ENCODE results near the gene MBNL2. TPM values are rescaled to one million over a fixed set of nuclear protein-coding genes. Genes with fewer than 3 reads are reported as not detected.

Gene MBNL2
- total RNA-seq, 3 donors from 2014 or later (not counting 1 experiment from before 2014, with no cell fraction given), result 30.9 to 38.3 (median 33.1) TPM

DNA sequence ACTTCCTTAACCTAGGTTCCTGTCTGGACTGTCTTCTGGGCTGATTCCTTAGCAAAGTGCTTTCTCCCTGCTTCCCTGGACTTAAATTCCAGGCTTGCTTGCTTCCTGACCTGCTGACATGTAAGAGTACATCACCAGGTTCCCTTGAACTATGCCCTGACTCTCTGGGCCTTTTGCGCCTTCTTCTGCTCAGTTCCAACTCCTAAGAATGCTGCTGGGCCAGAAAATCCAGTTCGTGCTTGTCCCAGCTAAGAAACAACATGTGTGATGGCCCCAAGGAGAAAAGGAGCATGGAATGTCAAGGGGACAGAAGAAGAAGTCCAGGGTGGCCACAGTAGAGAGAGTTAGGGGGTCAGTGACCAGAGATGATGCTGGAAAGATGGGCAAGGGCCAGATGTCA lies 42.6 kb upstream of the MBNL2 start:
- Mint-ChIP-seq H3K27me3 (ENCODE audit: low read depth in 2 of 2) (peaks cover 17 to 36% of the 10 kb centered on the region in 2 donors), H3K36me3 (no peaks in the 10 kb centered on the region), H3K4me3 (no peak overlapping the region), H3K27ac (no peak overlapping the region), H3K4me1 (no peaks in the 10 kb centered on the region), H3K9me3 (peaks cover 2 to 3% of the 10 kb centered on the region in 2 donors)
- H3K27me3 ChIP-seq (ENCODE audit: control insufficient read depth, insufficient read depth, low read length), result peaks cover 2% of the 10 kb centered on the region
- H3K9me3 ChIP-seq (ENCODE audit: control insufficient read depth, insufficient read depth, low read length), result no peaks in the 10 kb centered on the region
- H3K27ac ChIP-seq (ENCODE audit: low read length), result no peak overlapping the region
- no peaks in the 10 kb centered on the region for H3K4me1 ChIP-seq (ENCODE audit: control insufficient read depth, insufficient read depth, low read length)
- no peaks in the 10 kb centered on the region for H3K36me3 ChIP-seq (ENCODE audit: control insufficient read depth, insufficient read depth, low read length)
- no peak for DNase-seq
- no peak for ATAC-seq
- intact Hi-C loops (cut with micrococcal nuclease), result no loop called here
- no peak overlapping the region for H3K4me3 ChIP-seq (ENCODE audit: low read length)
- TF ChIP-seq, protein P1, sequence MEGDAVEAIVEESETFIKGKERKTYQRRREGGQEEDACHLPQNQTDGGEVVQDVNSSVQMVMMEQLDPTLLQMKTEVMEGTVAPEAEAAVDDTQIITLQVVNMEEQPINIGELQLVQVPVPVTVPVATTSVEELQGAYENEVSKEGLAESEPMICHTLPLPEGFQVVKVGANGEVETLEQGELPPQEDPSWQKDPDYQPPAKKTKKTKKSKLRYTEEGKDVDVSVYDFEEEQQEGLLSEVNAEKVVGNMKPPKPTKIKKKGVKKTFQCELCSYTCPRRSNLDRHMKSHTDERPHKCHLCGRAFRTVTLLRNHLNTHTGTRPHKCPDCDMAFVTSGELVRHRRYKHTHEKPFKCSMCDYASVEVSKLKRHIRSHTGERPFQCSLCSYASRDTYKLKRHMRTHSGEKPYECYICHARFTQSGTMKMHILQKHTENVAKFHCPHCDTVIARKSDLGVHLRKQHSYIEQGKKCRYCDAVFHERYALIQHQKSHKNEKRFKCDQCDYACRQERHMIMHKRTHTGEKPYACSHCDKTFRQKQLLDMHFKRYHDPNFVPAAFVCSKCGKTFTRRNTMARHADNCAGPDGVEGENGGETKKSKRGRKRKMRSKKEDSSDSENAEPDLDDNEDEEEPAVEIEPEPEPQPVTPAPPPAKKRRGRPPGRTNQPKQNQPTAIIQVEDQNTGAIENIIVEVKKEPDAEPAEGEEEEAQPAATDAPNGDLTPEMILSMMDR (IDR thresholded peaks at IDR 0.05), result no peak
- WGBS (ENCODE audit: insufficient coverage), result 84% methylated on average over 2 of the region's 2 CpGs

GRCh38 chr13:97182111-97182890 lies 39.8 kb upstream of the MBNL2 start:
- Mint-ChIP-seq H3K27ac (no peak overlapping the region), H3K27me3 (ENCODE audit: low read depth in 2 of 2) (peaks cover 14 to 27% of the 10 kb centered on the region in 2 donors), H3K4me3 (no peak overlapping the region), H3K36me3 (no peaks in the 10 kb centered on the region), H3K9me3 (no peaks in the 10 kb centered on the region), H3K4me1 (no peaks in the 10 kb centered on the region)
- Histone ChIP-seq H3K4me3 (ENCODE audit: low read length) (no peak overlapping the region), H3K27me3 (ENCODE audit: control insufficient read depth, insufficient read depth, low read length) (no peaks in the 10 kb centered on the region), H3K27ac (ENCODE audit: low read length) (no peak overlapping the region), H3K36me3 (ENCODE audit: control insufficient read depth, insufficient read depth, low read length) (no peaks in the 10 kb centered on the region), H3K9me3 (ENCODE audit: control insufficient read depth, insufficient read depth, low read length) (no peaks in the 10 kb centered on the region), H3K4me1 (ENCODE audit: control insufficient read depth, insufficient read depth, low read length) (no peaks in the 10 kb centered on the region)
- DNase-seq (no peak), ATAC-seq (no peak)
- WGBS (ENCODE audit: insufficient coverage), result 76% methylated on average over 5 of the region's 6 CpGs
- TF ChIP-seq, protein P1 (IDR thresholded peaks at IDR 0.05), result no peak
- intact Hi-C loops (cut with micrococcal nuclease), result no loop called here

DNA sequence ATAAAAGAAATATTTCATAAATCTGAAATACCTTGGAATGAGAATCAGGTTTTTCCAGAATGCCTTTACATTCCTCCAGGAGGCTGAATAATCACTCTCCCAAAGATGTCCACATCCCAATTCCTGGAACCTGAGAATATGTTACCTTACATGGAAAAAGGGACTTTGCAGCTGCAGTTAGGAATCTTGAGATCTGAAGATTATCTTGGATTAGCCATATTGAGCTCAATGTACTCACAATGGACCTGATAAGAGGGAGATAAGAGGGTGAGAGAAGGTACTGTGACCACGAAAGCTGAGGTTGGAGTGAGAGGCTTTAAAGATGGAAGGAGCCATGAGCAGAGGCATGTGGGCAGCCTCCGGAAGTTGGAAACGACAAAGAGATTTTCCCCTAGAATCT lies 36.8 kb upstream of the MBNL2 start:
- TF ChIP-seq, protein P1 (IDR thresholded peaks at IDR 0.05), result no peak
- no peaks in the 10 kb centered on the region for H3K36me3 ChIP-seq (ENCODE audit: control insufficient read depth, insufficient read depth, low read length)
- H3K36me3 Mint-ChIP-seq, result no peaks in the 10 kb centered on the region
- no peak overlapping the region for H3K4me3 ChIP-seq (ENCODE audit: low read length)
- H3K9me3 ChIP-seq (ENCODE audit: control insufficient read depth, insufficient read depth, low read length), result no peaks in the 10 kb centered on the region
- peaks cover 19 to 48% of the 10 kb centered on the region in 2 donors for H3K27me3 Mint-ChIP-seq (ENCODE audit: low read depth in 2 of 2)
- H3K27me3 ChIP-seq (ENCODE audit: control insufficient read depth, insufficient read depth, low read length), result no peaks in the 10 kb centered on the region
- ATAC-seq (no peak), DNase-seq (no peak)
- H3K9me3 Mint-ChIP-seq, result no peaks in the 10 kb centered on the region
- H3K27ac Mint-ChIP-seq, result no peak overlapping the region
- no peak overlapping the region for H3K4me3 Mint-ChIP-seq
- intact Hi-C loops (cut with micrococcal nuclease), result no loop called here
- no peak overlapping the region for H3K27ac ChIP-seq (ENCODE audit: low read length)
- WGBS (ENCODE audit: insufficient coverage), result 90% methylated on average over 3 of the region's 3 CpGs
- H3K4me1 Mint-ChIP-seq, result peaks cover 0 to 6% of the 10 kb centered on the region in 2 donors
- no peaks in the 10 kb centered on the region for H3K4me1 ChIP-seq (ENCODE audit: control insufficient read depth, insufficient read depth, low read length)

DNA sequence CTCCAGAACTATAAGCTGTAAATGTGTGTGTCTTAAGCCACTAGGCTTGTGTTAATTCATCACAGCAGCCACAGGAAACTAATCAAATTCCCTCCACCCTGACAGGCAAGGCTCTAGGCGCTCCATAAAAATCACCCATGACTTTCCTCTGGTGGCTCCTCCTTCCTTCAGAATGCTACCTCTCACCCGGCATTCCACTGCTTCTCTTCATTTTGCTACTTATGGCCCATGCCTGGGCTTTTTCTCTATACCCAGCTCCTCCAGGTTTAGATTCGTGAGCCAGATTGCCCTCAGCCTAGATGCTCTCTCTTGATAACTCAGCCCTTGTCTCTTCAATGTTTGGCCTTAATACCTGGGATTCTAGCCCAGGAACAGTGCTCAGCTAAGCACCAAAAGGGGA lies 36.4 kb upstream of the MBNL2 start:
- no peak for ATAC-seq
- Histone ChIP-seq H3K4me3 (ENCODE audit: low read length) (no peak overlapping the region), H3K27me3 (ENCODE audit: control insufficient read depth, insufficient read depth, low read length) (no peaks in the 10 kb centered on the region), H3K9me3 (ENCODE audit: control insufficient read depth, insufficient read depth, low read length) (no peaks in the 10 kb centered on the region), H3K36me3 (ENCODE audit: control insufficient read depth, insufficient read depth, low read length) (no peaks in the 10 kb centered on the region), H3K4me1 (ENCODE audit: control insufficient read depth, insufficient read depth, low read length) (no peaks in the 10 kb centered on the region), H3K27ac (ENCODE audit: low read length) (no peak overlapping the region)
- TF ChIP-seq, protein P1 (IDR thresholded peaks at IDR 0.05), result no peak
- no peaks in the 10 kb centered on the region for H3K9me3 Mint-ChIP-seq
- 92% methylated on average over 3 of the region's 3 CpGs for WGBS (ENCODE audit: insufficient coverage)
- no peak for DNase-seq
- H3K4me1 Mint-ChIP-seq, result peaks cover 0 to 6% of the 10 kb centered on the region in 2 donors
- intact Hi-C loops (cut with micrococcal nuclease), result no loop called here
- no peaks in the 10 kb centered on the region for H3K36me3 Mint-ChIP-seq
- no peak overlapping the region for H3K27ac Mint-ChIP-seq
- no peak overlapping the region for H3K4me3 Mint-ChIP-seq
- H3K27me3 Mint-ChIP-seq (ENCODE audit: low read depth in 2 of 2), result peaks cover 19 to 48% of the 10 kb centered on the region in 2 donors
